HepG2 (cell line): ENCODE measurements around the gene SGMS1.

ENCODE experiments used
- CTCF ChIP-seq: sonication (generic); formaldehyde crosslinking; IDR thresholded peaks from 2 replicates; pipeline ENCODE4 v1.5.0; 2020; ENCODE audit warnings: mild to moderate bottlenecking, missing genetic modification reagents, moderate library complexity
- FOXA1 ChIP-seq, 2 experiments: fragments of 450-650 bp in 1 of 2; sonication (generic) in 1 of 2; formaldehyde crosslinking in 1 of 2; IDR thresholded peaks; 2 replicates each; pipeline versions ENCODE4 v1.4.0 to v1.6.1; 2016 to 2020; ENCODE audit warnings: missing genetic modification reagents in 1 of 2
- NFRKB ChIP-seq: fragments of 450-650 bp; IDR thresholded peaks from 2 replicates; pipeline ENCODE4 v1.6.1; 2017
- REPIN1 ChIP-seq: sonication (generic); formaldehyde crosslinking; IDR thresholded peaks from 2 replicates; pipeline ENCODE4 v1.8.0; 2022; ENCODE audit warnings: missing genetic modification reagents, low read depth, mild to moderate bottlenecking, borderline replicate concordance
- REST ChIP-seq, 2 experiments: IDR thresholded peaks; 2 replicates each; pipeline ENCODE4 v1.6.1; 2011 to 2012; ENCODE audit warnings: low read length in 2 of 2, borderline replicate concordance in 1 of 2, low read depth in 1 of 2, mild to moderate bottlenecking in 1 of 2, moderate library complexity in 1 of 2
- ZNF264 ChIP-seq: sonication (generic); formaldehyde crosslinking; IDR thresholded peaks from 2 replicates; pipeline ENCODE4 v1.4.0; 2020; ENCODE audit warnings: missing genetic modification reagents

GRCh38 chr10:50325449-50326171 is 298.1 kb downstream of the SGMS1 start:
- TF ChIP-seq CTCF (CRISPR knock-in tag) = no peak
- no peak for TF ChIP-seq FOXA1 (IDR thresholded peaks at IDR 0.05)
- no peak for TF ChIP-seq FOXA1 (CRISPR knock-in tag; IDR thresholded peaks at IDR 0.05)
- TF ChIP-seq NFRKB = no peak
- no peak for TF ChIP-seq ZNF264
- no peak for TF ChIP-seq REPIN1
- TF ChIP-seq REST (IDR thresholded peaks at IDR 0.05; ENCODE audit: borderline replicate concordance in 1 of 2, low read depth in 1 of 2, low read length in 2 of 2) = no peak
